Esophagus muscularis mucosa (tissue), 3 donors: ENCODE data around the gene LRRTM4.

Source experiments
- CTCF ChIP-seq, 3 experiments: fragments of 200-600 bp in 2 of 3; fragments of 450-650 bp in 1 of 3; sonication (generic) in 2 of 3; IDR thresholded peaks; one replicate each; pipeline ENCODE4 v1.5.1; 2017 to 2019; ENCODE audit warnings: antibody characterized with exemption in 3 of 3, mild to moderate bottlenecking in 2 of 3, moderate library complexity in 1 of 3
- POLR2A ChIP-seq: fragments of 450-650 bp; IDR thresholded peaks from one replicate; pipeline ENCODE4 v1.6.1; 2017; ENCODE audit warnings: antibody characterized with exemption, moderate library complexity, mild to moderate bottlenecking, low read depth
- POLR2AphosphoS5 ChIP-seq, 2 donors: sonication (generic); formaldehyde crosslinking; IDR thresholded peaks; one replicate each; pipeline ENCODE4 v1.6.1; 2017; ENCODE audit warnings: antibody characterized with exemption in 2 of 2

GRCh38 chr2:77105008-77105407 is 417.2 kb downstream of the LRRTM4 start:
- TF ChIP-seq CTCF (IDR thresholded peaks at IDR 0.05) (no peak), POLR2AphosphoS5 (IDR thresholded peaks at IDR 0.05) (no peak), POLR2A (no peak)
